ENCODE measurements around the gene ZBTB9. TPM values are rescaled to one million over a fixed set of nuclear protein-coding genes. Genes with fewer than 3 reads are reported as not detected.

ZBTB9 gene
- total RNA-seq, 1 donor from 2014 or later, result 9.6 TPM

GRCh38 chr6:33428224-33428965 lies 26.0 kb upstream of the ZBTB9 start:
- Mint-ChIP-seq H3K4me3 (ENCODE audit: unreplicated experiment) (peak overlapping the region; percentile 93), H3K4me1 (ENCODE audit: low read depth, unreplicated experiment) (peaks cover 68% of the 10 kb centered on the region)

GRCh38 chr6:33428966-33429749 lies 25.2 kb upstream of the ZBTB9 start:
- no peak for TF ChIP-seq CTCF (IDR thresholded peaks at IDR 0.05; ENCODE audit: partially characterized antibody, unreplicated experiment)
- no peak for DNase-seq
- Mint-ChIP-seq H3K27me3 (ENCODE audit: unreplicated experiment) (peaks cover 7% of the 10 kb centered on the region), H3K9me3 (ENCODE audit: unreplicated experiment) (peaks cover 8% of the 10 kb centered on the region), H3K4me1 (ENCODE audit: low read depth, unreplicated experiment) (peaks cover 66% of the 10 kb centered on the region), H3K36me3 (ENCODE audit: unreplicated experiment) (peaks cover under 1% of the 10 kb centered on the region), H3K4me3 (ENCODE audit: unreplicated experiment) (peak overlapping the region; percentile 93), H3K27ac (ENCODE audit: unreplicated experiment) (no peak overlapping the region)

More at GRCh38 chr6:33428224-33428965, 26.0 kb upstream of the ZBTB9 start:
- no peak for DNase-seq
- peak; percentile 59 for TF ChIP-seq CTCF (IDR thresholded peaks at IDR 0.05; ENCODE audit: partially characterized antibody, unreplicated experiment)
- H3K9me3 Mint-ChIP-seq (ENCODE audit: unreplicated experiment), result peaks cover 10% of the 10 kb centered on the region
- peaks cover 13% of the 10 kb centered on the region for H3K27me3 Mint-ChIP-seq (ENCODE audit: unreplicated experiment)
- peaks cover 8% of the 10 kb centered on the region for H3K36me3 Mint-ChIP-seq (ENCODE audit: unreplicated experiment)
- H3K27ac Mint-ChIP-seq (ENCODE audit: unreplicated experiment), result peak overlapping the region; percentile 80

- TF ChIP-seq CTCF (IDR thresholded peaks at IDR 0.05; ENCODE audit: partially characterized antibody, unreplicated experiment), result no peak
- H3K27me3 Mint-ChIP-seq (ENCODE audit: unreplicated experiment), result peaks cover 7% of the 10 kb centered on the region
- H3K27ac Mint-ChIP-seq (ENCODE audit: unreplicated experiment), result no peak overlapping the region
- H3K4me3 Mint-ChIP-seq (ENCODE audit: unreplicated experiment), result peak overlapping the region; percentile 93
- no peaks in the 10 kb centered on the region for H3K36me3 Mint-ChIP-seq (ENCODE audit: unreplicated experiment)
- H3K9me3 Mint-ChIP-seq (ENCODE audit: unreplicated experiment), result peaks cover 8% of the 10 kb centered on the region
- DNase-seq, result no peak
- peaks cover 61% of the 10 kb centered on the region for H3K4me1 Mint-ChIP-seq (ENCODE audit: low read depth, unreplicated experiment)
These were observed 24.7 kb upstream of the ZBTB9 start for GRCh38 chr6:33429750-33430052.

- DNase-seq, result no peak
- no peak for TF ChIP-seq CTCF (IDR thresholded peaks at IDR 0.05; ENCODE audit: partially characterized antibody, unreplicated experiment)
- H3K9me3 Mint-ChIP-seq (ENCODE audit: unreplicated experiment), result peaks cover 8% of the 10 kb centered on the region
- no peaks in the 10 kb centered on the region for H3K36me3 Mint-ChIP-seq (ENCODE audit: unreplicated experiment)
- peaks cover 57% of the 10 kb centered on the region for H3K4me1 Mint-ChIP-seq (ENCODE audit: low read depth, unreplicated experiment)
- H3K27ac Mint-ChIP-seq (ENCODE audit: unreplicated experiment), result peak overlapping the region; percentile 38
- peak overlapping the region; percentile 61 for H3K4me3 Mint-ChIP-seq (ENCODE audit: unreplicated experiment)
- H3K27me3 Mint-ChIP-seq (ENCODE audit: unreplicated experiment), result peaks cover 6% of the 10 kb centered on the region
These were observed 24.0 kb upstream of the ZBTB9 start for GRCh38 chr6:33430334-33430733.

Data from glutamatergic neuron (in vitro differentiated cells).